GM23338 (cell line): ENCODE data around the gene OR4K2. TPM values are rescaled to one million over a fixed set of nuclear protein-coding genes. Genes with fewer than 3 reads are reported as not detected.

Experiments
- ATAC-seq: fragments of 200-7000 bp; cut with Tn5 transposase; 3 replicates; pipeline ENCODE4 v1.9.1; 2020
- DNase-seq: peaks from one replicate; pipeline ENCODE4 v3.0.0-alpha.2; 2015; ENCODE audit warnings: low spot score
- H2AFZ ChIP-seq: fragments of 200-600 bp; sonication (generic); 2 replicates; pipeline ENCODE4 v1.8.0; 2016; ENCODE audit warnings: antibody characterized with exemption, mild to moderate bottlenecking, moderate library complexity
- H3F3A ChIP-seq: fragments of 200-600 bp; sonication (generic); replicated peaks from 2 replicates; pipeline ENCODE4 v1.8.0; 2017; ENCODE audit warnings: antibody characterized with exemption, mixed run types, low read depth
- H3K27ac ChIP-seq: fragments of 200-600 bp; sonication (generic); 2 replicates; pipeline ENCODE4 v1.6.1; 2016; ENCODE audit warnings: low read depth
- H3K27me3 ChIP-seq: fragments of 200-600 bp; sonication (generic); 2 replicates; pipeline ENCODE4 v1.8.0; 2016; ENCODE audit warnings: mild to moderate bottlenecking, mixed run types, moderate library complexity; ENCODE audit not compliant: insufficient read depth
- H3K36me3 ChIP-seq: fragments of 200-600 bp; sonication (generic); 2 replicates; pipeline ENCODE4 v1.8.0; 2016; ENCODE audit warnings: mild to moderate bottlenecking; ENCODE audit not compliant: insufficient read depth
- H3K4me1 ChIP-seq: fragments of 200-600 bp; sonication (generic); 2 replicates; pipeline ENCODE4 v1.8.0; 2016; ENCODE audit warnings: mild to moderate bottlenecking, moderate library complexity; ENCODE audit not compliant: insufficient read depth
- H3K4me2 ChIP-seq: fragments of 200-600 bp; sonication (generic); 2 replicates; pipeline ENCODE4 v1.7.1; 2017; ENCODE audit warnings: mixed run types
- H3K4me3 ChIP-seq: fragments of 200-600 bp; sonication (generic); 2 replicates; pipeline ENCODE4 v1.6.1; 2016; ENCODE audit warnings: mixed run types
- H3K79me2 ChIP-seq: fragments of 200-600 bp; sonication (generic); replicated peaks from 2 replicates; pipeline ENCODE4 v1.8.0; 2017; ENCODE audit warnings: mild to moderate bottlenecking; ENCODE audit not compliant: insufficient read depth
- H3K9me2 ChIP-seq: fragments of 200-600 bp; sonication (generic); 2 replicates; pipeline ENCODE4 v1.8.0; 2017; ENCODE audit not compliant: insufficient read depth
- H4K20me1 ChIP-seq: fragments of 200-600 bp; sonication (generic); replicated peaks from 2 replicates; pipeline ENCODE4 v1.8.0; 2017; ENCODE audit warnings: mild to moderate bottlenecking; ENCODE audit not compliant: insufficient read depth
- H3K27ac Mint-ChIP-seq: 2 replicates; pipeline ENCODE4 v1.8.0; 2020; ENCODE audit warnings: inconsistent platforms, mild to moderate bottlenecking, moderate library complexity, mixed read lengths
- H3K27me3 Mint-ChIP-seq: 3 replicates; pipeline ENCODE4 v1.8.0; 2022; ENCODE audit warnings: low read depth, mild to moderate bottlenecking, moderate library complexity, mixed read lengths, inconsistent platforms; ENCODE audit not compliant: insufficient read depth, poor library complexity
- H3K36me3 Mint-ChIP-seq: 3 replicates; pipeline ENCODE4 v1.8.0; 2021; ENCODE audit warnings: low read depth, mild to moderate bottlenecking, inconsistent platforms, moderate library complexity, mixed read lengths
- H3K4me1 Mint-ChIP-seq: 3 replicates; pipeline ENCODE4 v1.8.0; 2020; ENCODE audit warnings: mild to moderate bottlenecking, inconsistent platforms, mixed read lengths
- H3K4me3 Mint-ChIP-seq: 3 replicates; pipeline ENCODE4 v1.8.0; 2021; ENCODE audit warnings: moderate library complexity, mild to moderate bottlenecking, inconsistent platforms, mixed read lengths
- H3K9me3 Mint-ChIP-seq: 3 replicates; pipeline ENCODE4 v1.8.0; 2020; ENCODE audit warnings: moderate library complexity, mild to moderate bottlenecking, inconsistent platforms, mixed read lengths
- CREB1 ChIP-seq: fragments of 250-450 bp; sonication (Bioruptor Pico); IDR thresholded peaks from 2 replicates; pipeline ENCODE4 v1.5.0; 2020; ENCODE audit warnings: low read depth, mild to moderate bottlenecking, moderate library complexity
- EZH2 ChIP-seq: fragments of 200-600 bp; sonication (generic); IDR thresholded peaks from one replicate; pipeline ENCODE4 v1.8.0; 2017; ENCODE audit warnings: antibody characterized with exemption, mild to moderate bottlenecking, low read depth; ENCODE audit not compliant: unreplicated experiment
- EZH2phosphoT487 ChIP-seq: fragments of 200-600 bp; sonication (generic); IDR thresholded peaks from one replicate; pipeline ENCODE4 v1.8.1; 2018; ENCODE audit warnings: antibody characterized with exemption; ENCODE audit not compliant: unreplicated experiment
- JUNB ChIP-seq: IDR thresholded peaks from one replicate; pipeline ENCODE4 v1.6.1; 2016; ENCODE audit warnings: antibody characterized with exemption; ENCODE audit not compliant: unreplicated experiment
- NANOG ChIP-seq: IDR thresholded peaks from 2 replicates; pipeline ENCODE4 v1.6.1; 2016; ENCODE audit warnings: antibody characterized with exemption, borderline replicate concordance
- POLR2AphosphoS5 ChIP-seq: IDR thresholded peaks from 2 replicates; pipeline ENCODE4 v1.6.1; 2016; ENCODE audit warnings: antibody characterized with exemption, low read depth
- STAT1 ChIP-seq: IDR thresholded peaks from one replicate; pipeline ENCODE4 v1.6.1; 2016; ENCODE audit warnings: antibody characterized with exemption; ENCODE audit not compliant: unreplicated experiment
- ZNF114 ChIP-seq: fragments of 250-450 bp; sonication (Bioruptor Pico); IDR thresholded peaks from 2 replicates; pipeline ENCODE4 v1.5.0; 2020; ENCODE audit warnings: mild to moderate bottlenecking, moderate library complexity
- ZNF331 ChIP-seq: fragments of 250-450 bp; sonication (Bioruptor Pico); IDR thresholded peaks from 2 replicates; pipeline ENCODE4 v1.5.0; 2020; ENCODE audit warnings: low read depth, mild to moderate bottlenecking, moderate library complexity
- polyA plus RNA-seq: library from polyadenylated mRNA; unstranded; fragments of >200 nt; fragmentation: Nextera tagmentation; extraction: Ambion mirVana; gene quantifications from 2 replicates; pipeline ENCODE4 v1.2.1, GENCODE V29; 2016
- total RNA-seq: library from RNA; depleted of rRNA; stranded (reverse); fragments of >200 nt; shearing (Covaris generic); gene quantifications from 2 replicates; pipeline ENCODE4 v1.2.3, GENCODE V29; 2014
- TF ChIP-seq, protein P1 (sequence below), 2 experiments: fragments of 200-600 bp in 1 of 2; sonication (generic) in 1 of 2; conservative IDR thresholded peaks; 2 replicates each; pipeline versions ENCODE4 v1.5.1 to v1.6.1; 2016 to 2017; ENCODE audit warnings: antibody characterized with exemption in 2 of 2, low read depth in 2 of 2, mild to moderate bottlenecking in 2 of 2, moderate library complexity in 1 of 2
- TF ChIP-seq, protein P2 (sequence below): IDR thresholded peaks from one replicate; pipeline ENCODE4 v1.6.1; 2018; ENCODE audit warnings: antibody characterized with exemption; ENCODE audit not compliant: unreplicated experiment
- TF ChIP-seq, protein P3 (sequence below): fragments of 250-450 bp; sonication (Bioruptor Pico); IDR thresholded peaks from 2 replicates; pipeline ENCODE4 v1.5.0; 2020; ENCODE audit warnings: mild to moderate bottlenecking, moderate library complexity
- TF ChIP-seq, protein P4 (sequence below): IDR thresholded peaks from 2 replicates; pipeline ENCODE4 v1.6.1; 2016; ENCODE audit warnings: antibody characterized with exemption

OR4K2 gene
- total and polyA plus RNA-seq, 2 experiments from 2014 or later: not detected

DNA sequence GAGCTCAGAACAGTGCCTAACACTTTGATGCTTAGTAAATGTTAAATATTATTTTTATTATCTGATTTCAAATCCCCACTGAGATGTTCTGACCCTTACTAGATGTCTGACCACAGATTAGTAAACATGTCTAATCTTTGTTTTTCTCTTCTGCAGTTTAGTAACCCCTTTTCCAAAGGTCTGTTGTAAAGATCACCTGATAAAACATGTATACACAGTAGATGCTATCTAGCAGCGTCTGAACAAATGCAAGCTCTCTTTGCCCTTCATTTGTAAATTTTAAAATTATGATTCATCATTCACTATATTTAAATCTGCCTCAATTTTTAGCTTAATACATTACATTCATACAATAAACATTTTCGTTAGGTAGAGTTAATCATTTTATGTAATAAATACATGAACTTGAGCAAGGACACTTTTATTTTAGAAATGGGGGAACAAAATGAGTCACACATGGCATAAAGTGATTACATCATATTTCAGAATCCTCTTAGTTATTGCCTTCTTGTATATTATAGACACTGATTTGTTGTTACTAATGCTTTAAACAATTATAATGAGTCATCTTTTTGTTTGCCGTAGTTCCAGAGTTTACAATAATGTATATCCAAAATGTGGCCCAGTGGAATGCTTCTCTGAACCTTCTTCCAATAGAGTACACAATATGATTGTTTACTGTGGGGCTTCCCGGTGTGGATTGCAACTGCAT is 43.8 kb downstream of the OR4K2 start:
- Histone ChIP-seq H3K4me1 (no peaks in the 10 kb centered on the region), H3K27ac (no peak overlapping the region), H3K9me2 (no peaks in the 10 kb centered on the region), H3K4me2 (no peak overlapping the region), H3K4me3 (no peak overlapping the region), H3K36me3 (peaks cover 37% of the 10 kb centered on the region), H3K79me2 (no peaks in the 10 kb centered on the region), H3K27me3 (no peaks in the 10 kb centered on the region), H4K20me1 (no peaks in the 10 kb centered on the region), H2AFZ (no peak overlapping the region), H3F3A (no peaks in the 10 kb centered on the region)
- H3K36me3 Mint-ChIP-seq: no peaks in the 10 kb centered on the region; the same call in 2 of the 3 replicates
- DNase-seq: no peak
- H3K27me3 Mint-ChIP-seq: no peaks in the 10 kb centered on the region
- no peak overlapping the region for H3K4me3 Mint-ChIP-seq
- no peak overlapping the region for H3K27ac Mint-ChIP-seq
- ATAC-seq: no peak
- no peaks in the 10 kb centered on the region for H3K4me1 Mint-ChIP-seq
- TF ChIP-seq, protein P1, sequence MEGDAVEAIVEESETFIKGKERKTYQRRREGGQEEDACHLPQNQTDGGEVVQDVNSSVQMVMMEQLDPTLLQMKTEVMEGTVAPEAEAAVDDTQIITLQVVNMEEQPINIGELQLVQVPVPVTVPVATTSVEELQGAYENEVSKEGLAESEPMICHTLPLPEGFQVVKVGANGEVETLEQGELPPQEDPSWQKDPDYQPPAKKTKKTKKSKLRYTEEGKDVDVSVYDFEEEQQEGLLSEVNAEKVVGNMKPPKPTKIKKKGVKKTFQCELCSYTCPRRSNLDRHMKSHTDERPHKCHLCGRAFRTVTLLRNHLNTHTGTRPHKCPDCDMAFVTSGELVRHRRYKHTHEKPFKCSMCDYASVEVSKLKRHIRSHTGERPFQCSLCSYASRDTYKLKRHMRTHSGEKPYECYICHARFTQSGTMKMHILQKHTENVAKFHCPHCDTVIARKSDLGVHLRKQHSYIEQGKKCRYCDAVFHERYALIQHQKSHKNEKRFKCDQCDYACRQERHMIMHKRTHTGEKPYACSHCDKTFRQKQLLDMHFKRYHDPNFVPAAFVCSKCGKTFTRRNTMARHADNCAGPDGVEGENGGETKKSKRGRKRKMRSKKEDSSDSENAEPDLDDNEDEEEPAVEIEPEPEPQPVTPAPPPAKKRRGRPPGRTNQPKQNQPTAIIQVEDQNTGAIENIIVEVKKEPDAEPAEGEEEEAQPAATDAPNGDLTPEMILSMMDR (conservative IDR thresholded peaks at IDR 0.05; ENCODE audit: low read depth in 2 of 2): no peak
- TF ChIP-seq, protein P2, sequence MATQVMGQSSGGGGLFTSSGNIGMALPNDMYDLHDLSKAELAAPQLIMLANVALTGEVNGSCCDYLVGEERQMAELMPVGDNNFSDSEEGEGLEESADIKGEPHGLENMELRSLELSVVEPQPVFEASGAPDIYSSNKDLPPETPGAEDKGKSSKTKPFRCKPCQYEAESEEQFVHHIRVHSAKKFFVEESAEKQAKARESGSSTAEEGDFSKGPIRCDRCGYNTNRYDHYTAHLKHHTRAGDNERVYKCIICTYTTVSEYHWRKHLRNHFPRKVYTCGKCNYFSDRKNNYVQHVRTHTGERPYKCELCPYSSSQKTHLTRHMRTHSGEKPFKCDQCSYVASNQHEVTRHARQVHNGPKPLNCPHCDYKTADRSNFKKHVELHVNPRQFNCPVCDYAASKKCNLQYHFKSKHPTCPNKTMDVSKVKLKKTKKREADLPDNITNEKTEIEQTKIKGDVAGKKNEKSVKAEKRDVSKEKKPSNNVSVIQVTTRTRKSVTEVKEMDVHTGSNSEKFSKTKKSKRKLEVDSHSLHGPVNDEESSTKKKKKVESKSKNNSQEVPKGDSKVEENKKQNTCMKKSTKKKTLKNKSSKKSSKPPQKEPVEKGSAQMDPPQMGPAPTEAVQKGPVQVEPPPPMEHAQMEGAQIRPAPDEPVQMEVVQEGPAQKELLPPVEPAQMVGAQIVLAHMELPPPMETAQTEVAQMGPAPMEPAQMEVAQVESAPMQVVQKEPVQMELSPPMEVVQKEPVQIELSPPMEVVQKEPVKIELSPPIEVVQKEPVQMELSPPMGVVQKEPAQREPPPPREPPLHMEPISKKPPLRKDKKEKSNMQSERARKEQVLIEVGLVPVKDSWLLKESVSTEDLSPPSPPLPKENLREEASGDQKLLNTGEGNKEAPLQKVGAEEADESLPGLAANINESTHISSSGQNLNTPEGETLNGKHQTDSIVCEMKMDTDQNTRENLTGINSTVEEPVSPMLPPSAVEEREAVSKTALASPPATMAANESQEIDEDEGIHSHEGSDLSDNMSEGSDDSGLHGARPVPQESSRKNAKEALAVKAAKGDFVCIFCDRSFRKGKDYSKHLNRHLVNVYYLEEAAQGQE: no peak
- TF ChIP-seq, protein P3, sequence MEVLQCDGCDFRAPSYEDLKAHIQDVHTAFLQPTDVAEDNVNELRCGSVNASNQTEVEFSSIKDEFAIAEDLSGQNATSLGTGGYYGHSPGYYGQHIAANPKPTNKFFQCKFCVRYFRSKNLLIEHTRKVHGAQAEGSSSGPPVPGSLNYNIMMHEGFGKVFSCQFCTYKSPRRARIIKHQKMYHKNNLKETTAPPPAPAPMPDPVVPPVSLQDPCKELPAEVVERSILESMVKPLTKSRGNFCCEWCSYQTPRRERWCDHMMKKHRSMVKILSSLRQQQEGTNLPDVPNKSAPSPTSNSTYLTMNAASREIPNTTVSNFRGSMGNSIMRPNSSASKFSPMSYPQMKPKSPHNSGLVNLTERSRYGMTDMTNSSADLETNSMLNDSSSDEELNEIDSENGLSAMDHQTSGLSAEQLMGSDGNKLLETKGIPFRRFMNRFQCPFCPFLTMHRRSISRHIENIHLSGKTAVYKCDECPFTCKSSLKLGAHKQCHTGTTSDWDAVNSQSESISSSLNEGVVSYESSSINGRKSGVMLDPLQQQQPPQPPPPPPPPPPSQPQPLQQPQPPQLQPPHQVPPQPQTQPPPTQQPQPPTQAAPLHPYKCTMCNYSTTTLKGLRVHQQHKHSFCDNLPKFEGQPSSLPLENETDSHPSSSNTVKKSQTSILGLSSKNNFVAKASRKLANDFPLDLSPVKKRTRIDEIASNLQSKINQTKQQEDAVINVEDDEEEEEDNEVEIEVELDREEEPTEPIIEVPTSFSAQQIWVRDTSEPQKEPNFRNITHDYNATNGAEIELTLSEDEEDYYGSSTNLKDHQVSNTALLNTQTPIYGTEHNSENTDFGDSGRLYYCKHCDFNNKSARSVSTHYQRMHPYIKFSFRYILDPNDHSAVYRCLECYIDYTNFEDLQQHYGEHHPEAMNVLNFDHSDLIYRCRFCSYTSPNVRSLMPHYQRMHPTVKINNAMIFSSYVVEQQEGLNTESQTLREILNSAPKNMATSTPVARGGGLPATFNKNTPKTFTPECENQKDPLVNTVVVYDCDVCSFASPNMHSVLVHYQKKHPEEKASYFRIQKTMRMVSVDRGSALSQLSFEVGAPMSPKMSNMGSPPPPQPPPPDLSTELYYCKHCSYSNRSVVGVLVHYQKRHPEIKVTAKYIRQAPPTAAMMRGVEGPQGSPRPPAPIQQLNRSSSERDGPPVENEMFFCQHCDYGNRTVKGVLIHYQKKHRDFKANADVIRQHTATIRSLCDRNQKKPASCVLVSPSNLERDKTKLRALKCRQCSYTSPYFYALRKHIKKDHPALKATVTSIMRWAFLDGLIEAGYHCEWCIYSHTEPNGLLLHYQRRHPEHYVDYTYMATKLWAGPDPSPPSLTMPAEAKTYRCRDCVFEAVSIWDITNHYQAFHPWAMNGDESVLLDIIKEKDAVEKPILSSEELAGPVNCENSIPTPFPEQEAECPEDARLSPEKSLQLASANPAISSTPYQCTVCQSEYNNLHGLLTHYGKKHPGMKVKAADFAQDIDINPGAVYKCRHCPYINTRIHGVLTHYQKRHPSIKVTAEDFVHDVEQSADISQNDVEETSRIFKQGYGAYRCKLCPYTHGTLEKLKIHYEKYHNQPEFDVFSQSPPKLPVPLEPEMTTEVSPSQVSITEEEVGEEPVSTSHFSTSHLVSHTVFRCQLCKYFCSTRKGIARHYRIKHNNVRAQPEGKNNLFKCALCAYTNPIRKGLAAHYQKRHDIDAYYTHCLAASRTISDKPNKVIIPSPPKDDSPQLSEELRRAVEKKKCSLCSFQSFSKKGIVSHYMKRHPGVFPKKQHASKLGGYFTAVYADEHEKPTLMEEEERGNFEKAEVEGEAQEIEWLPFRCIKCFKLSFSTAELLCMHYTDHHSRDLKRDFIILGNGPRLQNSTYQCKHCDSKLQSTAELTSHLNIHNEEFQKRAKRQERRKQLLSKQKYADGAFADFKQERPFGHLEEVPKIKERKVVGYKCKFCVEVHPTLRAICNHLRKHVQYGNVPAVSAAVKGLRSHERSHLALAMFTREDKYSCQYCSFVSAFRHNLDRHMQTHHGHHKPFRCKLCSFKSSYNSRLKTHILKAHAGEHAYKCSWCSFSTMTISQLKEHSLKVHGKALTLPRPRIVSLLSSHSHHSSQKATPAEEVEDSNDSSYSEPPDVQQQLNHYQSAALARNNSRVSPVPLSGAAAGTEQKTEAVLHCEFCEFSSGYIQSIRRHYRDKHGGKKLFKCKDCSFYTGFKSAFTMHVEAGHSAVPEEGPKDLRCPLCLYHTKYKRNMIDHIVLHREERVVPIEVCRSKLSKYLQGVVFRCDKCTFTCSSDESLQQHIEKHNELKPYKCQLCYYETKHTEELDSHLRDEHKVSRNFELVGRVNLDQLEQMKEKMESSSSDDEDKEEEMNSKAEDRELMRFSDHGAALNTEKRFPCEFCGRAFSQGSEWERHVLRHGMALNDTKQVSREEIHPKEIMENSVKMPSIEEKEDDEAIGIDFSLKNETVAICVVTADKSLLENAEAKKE: no peak
- TF ChIP-seq EZH2 (no peak), STAT1 (no peak), NANOG (no peak), POLR2AphosphoS5 (no peak), ZNF114 (no peak), EZH2phosphoT487 (no peak), JUNB (no peak), ZNF331 (no peak), CREB1 (CRISPR knock-in tag) (no peak)
- TF ChIP-seq, protein P4, sequence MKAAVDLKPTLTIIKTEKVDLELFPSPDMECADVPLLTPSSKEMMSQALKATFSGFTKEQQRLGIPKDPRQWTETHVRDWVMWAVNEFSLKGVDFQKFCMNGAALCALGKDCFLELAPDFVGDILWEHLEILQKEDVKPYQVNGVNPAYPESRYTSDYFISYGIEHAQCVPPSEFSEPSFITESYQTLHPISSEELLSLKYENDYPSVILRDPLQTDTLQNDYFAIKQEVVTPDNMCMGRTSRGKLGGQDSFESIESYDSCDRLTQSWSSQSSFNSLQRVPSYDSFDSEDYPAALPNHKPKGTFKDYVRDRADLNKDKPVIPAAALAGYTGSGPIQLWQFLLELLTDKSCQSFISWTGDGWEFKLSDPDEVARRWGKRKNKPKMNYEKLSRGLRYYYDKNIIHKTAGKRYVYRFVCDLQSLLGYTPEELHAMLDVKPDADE: no peak
- peaks cover 15% of the 10 kb centered on the region; the same call in 2 of the 3 replicates for H3K9me3 Mint-ChIP-seq
